Femur (tissue), 1 donor: ENCODE measurements around the gene FILIP1.
A peak's percentile ranks its signal among the peaks of the same experiment; 100 is the strongest.

Source experiments
- DNase-seq: peaks from one replicate; pipeline ENCODE4 v3.0.0-alpha.2; 2017

Gene FILIP1, protein sequence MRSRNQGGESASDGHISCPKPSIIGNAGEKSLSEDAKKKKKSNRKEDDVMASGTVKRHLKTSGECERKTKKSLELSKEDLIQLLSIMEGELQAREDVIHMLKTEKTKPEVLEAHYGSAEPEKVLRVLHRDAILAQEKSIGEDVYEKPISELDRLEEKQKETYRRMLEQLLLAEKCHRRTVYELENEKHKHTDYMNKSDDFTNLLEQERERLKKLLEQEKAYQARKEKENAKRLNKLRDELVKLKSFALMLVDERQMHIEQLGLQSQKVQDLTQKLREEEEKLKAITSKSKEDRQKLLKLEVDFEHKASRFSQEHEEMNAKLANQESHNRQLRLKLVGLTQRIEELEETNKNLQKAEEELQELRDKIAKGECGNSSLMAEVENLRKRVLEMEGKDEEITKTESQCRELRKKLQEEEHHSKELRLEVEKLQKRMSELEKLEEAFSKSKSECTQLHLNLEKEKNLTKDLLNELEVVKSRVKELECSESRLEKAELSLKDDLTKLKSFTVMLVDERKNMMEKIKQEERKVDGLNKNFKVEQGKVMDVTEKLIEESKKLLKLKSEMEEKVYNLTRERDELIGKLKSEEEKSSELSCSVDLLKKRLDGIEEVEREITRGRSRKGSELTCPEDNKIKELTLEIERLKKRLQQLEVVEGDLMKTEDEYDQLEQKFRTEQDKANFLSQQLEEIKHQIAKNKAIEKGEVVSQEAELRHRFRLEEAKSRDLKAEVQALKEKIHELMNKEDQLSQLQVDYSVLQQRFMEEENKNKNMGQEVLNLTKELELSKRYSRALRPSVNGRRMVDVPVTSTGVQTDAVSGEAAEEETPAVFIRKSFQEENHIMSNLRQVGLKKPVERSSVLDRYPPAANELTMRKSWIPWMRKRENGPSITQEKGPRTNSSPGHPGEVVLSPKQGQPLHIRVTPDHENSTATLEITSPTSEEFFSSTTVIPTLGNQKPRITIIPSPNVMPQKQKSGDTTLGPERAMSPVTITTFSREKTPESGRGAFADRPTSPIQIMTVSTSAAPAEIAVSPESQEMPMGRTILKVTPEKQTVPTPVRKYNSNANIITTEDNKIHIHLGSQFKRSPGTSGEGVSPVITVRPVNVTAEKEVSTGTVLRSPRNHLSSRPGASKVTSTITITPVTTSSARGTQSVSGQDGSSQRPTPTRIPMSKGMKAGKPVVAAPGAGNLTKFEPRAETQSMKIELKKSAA (N-terminal part only)

DNA sequence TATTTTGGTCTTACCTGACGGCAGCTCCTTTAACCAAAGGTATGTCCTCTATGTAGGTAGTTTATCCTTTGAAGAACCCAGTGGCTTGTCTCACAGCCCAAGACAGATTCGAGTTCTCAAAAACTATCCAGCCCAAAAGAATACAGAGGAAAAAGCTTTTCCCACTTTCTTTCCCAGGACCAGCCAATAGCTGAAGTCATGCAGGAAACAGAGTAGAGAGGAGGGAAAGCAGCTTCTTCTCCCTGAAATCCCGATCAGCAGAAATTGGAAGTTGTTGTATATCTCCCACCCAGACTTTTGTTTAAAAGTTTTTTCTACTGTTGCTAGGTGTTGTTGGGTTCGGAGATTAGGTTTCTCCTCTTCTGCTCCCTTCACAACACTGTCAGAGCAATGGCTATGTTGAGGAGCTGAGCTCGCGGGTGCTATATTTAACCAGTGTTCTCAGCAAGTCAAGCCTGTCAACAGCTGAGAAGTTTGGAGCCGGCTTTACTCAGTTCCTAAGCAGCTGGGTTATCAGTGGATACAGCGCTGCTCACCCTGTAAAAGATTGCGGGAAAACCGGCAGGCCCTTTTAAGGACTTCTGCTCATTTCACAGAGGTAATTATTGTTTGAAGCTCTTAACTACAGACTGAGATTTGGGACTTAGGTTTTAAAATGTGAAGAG lies at the start of gene FILIP1:
TSS of gene FILIP1 (minus strand) at position 401 of the 665 bp plus-strand sequence. CDS start 78,828 bp downstream, outside the sequence.
- DNase-seq, result peak; percentile 87

DNA sequence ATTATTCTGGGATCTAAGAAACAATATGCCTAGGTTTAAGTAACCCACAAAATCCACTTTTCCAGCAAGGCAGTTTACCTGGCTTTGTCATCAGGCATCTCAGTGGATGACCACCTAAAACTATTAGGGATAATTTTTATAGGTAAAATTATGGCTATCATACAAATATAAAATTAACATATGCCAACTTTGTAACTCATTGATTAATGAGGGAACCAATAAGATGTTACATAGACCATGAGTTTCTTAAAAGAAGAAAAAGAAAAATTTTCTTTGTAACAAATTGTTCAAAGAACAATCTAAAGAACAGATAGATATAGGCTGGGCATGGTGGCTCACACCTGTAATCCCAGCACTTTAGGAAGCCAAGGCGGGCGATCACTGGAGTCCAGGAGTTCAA lies 49.7 kb upstream of the FILIP1 start:
- no peak for DNase-seq

DNA sequence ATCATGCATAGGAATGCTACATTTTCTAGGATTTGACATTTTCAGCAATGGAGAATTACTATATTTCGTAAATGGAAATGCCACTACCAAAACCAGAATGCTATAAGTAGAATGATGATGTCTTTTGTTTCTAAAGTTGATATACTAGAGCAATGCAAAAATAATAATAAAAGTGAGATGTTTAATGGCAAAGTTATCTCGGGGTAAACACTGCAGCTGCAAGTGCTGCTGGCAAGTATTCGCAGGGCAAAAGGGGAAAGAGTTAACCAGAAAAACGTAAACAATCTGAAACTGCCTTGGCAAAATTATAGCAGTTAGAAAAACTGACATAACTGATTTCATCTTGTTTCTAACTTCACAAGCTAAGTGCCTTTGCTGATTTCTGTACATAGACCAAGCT lies 45.5 kb upstream of the FILIP1 start:
- DNase-seq, result no peak

DNA sequence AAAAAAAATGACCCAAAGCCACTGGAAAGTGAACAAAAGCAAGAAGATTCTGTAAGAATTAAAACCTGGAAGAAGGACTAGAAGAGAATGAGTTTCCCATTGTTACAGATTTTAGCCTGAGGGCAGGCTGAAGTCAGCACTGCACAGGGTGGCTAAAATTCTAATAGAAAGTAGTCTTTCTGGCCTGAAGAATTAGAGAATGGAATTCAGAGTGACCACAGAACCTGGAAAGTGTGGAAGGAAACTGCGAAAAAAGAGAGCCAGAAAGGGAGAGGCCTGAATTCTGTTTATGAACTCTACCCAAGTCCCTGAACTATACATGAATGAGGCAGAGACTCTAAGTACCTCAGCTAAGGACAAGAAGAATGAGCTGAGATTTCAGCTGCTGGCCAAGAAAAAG lies 38.9 kb upstream of the FILIP1 start:
- DNase-seq, result no peak

DNA sequence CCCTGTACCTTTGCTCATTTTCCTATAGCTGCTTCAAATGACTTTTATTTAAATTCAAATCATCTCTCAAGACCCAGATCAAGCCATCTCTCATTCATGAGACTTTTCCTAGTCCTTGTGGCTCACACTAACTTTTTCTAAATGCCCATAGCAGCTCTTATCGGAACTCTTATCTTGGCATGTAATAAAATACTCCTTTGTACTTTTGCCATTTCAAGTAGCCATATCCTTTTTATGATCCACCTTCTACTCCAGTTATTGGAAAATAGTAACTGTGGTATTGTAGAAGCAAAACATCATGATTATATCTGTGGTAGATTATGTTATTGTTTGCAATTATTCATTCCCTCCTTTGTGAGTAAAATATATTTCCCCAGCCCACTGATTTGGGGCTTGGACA lies 37.6 kb upstream of the FILIP1 start:
- no peak for DNase-seq

DNA sequence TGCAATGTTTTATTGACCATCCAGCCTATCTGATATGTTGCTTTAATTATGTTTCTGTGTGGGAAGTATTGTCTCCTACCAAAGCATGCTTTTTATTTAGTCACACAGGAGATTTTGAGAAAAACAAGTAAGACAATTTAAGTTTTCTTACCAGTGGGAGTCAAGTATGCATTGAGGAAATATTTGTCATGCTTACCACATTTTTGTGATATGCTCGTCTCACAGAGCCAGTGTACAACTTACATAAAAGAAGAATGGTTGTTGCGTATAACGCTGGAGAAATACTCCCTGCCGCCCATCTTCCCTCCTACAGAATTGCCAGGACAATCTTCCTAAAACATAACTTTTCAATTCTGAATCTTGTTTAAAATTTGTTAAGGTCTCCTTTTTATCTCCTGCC lies 37.1 kb upstream of the FILIP1 start:
- no peak for DNase-seq

DNA sequence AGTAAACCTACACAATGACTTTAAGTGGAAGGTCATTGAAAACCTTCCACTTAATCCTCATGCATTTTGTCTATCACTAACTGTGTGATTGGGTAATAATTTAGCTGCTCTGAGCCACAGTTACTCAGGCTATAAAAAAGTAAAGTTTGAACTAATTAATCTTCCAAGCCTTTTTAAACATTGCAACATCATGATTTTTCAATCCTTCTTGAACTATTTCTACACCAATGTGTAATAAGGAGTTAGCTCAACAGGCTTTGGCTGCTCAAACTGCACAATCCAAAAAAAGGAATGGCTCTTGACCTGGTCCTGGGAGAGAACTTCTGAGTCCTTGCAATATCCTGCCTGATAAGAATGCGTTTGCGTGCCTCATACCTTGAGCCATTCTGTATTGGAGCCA lies 34.8 kb upstream of the FILIP1 start:
- no peak for DNase-seq

DNA sequence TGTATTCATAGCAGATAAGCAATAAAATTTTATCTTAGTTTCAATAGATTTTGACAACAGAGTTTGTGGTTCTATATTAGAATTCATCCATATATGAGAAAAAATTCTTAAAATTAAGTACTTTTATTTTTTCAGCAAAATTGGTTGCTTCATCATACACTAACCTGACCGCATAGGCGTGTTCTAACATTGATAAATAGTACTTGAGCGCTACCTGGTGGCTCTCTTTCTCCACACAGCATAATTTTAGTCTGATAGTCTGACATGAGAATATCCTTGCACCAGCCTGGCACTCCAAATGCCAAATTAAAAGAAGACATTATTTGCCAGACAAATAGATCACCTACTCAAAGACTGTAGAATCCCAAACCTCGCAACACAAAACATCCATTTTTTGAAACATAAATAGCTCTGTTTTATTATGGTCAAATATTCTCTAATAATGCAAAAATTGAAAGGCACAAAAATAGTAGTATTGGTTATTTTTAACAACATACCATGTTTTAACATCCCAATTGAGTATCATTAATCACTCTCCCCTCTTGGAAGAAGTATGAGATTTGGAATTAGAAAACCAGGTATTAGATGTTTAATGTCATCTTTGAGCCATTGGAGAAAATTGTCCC lies 33.0 kb upstream of the FILIP1 start:
- peak; percentile 65 for DNase-seq

DNA sequence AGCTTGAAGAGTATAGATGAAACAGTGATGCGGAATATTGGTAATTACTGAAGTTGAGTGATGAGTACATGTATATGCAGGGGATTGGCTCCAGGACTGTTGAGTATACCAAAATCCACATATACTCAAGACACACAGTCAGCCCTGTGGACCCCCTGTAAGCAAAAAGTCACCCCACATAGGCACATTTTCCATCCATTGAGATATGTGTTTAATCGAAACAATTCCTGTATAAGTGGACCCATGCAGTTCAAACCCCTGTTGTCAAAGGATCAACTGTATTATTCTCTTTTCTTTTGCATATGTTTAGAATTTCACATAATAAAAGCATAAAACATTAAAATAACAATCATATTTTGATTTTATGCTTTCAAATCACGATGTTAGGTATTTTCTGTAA lies 32.1 kb upstream of the FILIP1 start:
- DNase-seq, result no peak

DNA sequence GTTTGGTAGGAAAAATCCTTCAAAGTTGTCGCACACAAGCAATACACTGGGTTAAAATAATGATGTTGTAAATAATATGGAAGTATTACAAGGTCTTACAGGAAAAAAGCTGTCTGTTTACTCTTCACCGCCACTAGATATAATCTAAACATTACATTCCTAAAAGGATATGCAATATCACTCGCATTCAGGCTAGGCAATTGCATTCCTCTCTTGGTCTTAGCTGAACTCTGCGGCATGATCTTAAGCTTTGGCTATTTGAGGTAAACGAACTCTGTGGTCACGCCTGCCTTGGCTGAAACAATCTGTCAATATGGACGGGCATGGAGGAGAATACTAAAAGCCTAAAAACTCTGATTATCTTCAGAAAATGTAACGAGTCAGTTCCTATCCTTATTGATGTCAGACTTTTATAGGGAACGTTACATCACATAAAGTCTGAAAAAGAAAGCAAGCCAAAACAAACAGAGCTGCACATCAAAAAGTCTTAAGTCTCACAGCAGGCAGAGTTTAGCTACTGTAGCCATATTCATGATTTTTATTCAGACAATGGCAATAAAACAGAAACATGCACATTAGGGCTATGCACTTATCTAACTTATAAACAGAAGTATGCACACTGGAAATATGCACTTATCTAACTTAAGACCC lies 30.8 kb upstream of the FILIP1 start:
- DNase-seq, result peak; percentile 29

DNA sequence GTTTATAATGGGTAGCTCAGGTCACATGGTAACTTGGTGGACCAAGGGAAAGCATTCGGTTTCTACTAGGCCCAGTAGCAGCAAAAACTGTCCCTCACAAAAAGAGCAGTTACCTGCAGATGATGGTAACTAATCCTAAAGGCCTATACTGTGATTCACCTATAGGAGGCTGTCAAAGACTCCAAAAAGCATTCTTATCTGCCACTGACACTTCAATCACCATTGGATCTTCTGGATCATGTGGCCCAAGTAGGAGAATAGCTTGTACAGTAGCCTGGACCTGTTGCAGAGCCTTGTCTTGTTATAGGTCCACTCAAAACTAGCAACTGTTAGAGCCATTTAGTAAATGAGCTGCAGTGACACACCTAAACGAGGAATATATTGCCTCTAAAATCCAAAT lies 23.2 kb upstream of the FILIP1 start:
- DNase-seq, result no peak

DNA sequence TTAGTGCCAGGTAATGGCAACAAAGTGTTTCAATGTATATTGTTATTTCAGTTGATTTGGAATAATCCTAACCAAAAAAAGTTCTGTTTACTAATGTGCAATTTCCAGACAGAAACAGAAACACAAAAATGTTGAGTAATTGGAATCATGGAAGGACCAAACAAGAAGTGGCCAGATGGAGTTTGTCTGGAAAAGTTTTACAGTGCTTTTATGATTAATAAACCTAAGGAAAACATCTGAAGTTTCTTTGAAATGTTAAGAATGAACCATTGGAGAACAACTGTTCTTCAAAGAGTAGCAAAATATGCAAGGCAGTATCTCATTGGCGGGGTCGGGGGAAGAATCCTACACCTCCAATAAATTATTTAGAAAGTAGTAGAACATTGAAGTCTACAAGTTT lies 19.0 kb upstream of the FILIP1 start:
- DNase-seq, result no peak

DNA sequence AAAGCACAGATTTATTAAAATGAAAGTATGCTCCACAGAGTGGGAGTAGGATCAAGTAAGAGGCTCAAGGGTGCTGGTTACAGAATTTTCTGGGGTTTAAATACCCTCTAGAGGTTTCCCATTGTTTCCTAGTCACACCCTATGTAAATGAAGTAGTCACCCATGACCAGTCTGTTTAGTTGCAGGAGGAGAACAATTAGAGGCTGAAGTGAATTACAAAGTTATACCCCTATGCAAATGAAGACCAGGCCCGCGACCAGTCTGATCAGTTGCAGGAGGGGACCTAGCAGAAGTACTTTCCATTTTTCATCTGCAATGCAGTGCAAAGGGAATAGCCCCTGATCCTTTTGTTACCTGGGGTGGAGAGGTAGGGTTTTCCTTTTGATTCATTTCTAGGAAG lies 11.8 kb upstream of the FILIP1 start:
- no peak for DNase-seq

DNA sequence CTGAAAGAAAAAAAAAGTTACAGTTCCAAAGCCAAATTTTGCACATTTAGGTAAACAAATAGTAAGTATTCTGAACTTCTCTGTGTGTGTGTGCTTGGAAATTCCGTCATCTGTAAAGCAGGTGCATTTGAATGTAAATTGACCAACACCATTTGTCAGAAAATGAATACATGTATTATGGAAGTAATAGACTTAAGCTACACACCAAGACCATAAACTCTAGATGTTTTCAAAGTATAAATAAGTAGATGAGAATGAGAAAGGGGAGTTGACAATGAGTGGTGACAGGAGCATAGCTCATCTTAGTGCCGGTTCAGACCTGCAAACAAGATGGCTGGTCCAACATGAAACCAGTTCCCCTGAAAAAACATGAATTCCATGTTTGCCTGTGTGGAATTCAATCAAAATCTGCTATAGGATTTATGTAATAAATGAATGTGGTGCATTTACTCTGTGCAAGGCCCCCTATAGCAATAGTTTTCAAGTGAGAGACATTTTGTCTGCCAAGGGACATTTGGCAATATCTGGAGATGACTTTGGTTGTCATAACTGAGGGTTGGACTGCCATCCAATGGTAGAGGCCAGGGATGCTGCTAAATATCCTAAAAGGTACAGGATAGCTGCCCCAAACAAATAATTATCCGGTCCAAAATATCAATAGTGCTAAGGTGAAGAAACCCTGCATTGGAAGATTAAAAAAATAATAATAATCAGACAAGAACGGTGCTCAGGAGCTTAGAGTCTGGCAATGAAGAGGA lies 11.0 kb upstream of the FILIP1 start:
- DNase-seq, result no peak

DNA sequence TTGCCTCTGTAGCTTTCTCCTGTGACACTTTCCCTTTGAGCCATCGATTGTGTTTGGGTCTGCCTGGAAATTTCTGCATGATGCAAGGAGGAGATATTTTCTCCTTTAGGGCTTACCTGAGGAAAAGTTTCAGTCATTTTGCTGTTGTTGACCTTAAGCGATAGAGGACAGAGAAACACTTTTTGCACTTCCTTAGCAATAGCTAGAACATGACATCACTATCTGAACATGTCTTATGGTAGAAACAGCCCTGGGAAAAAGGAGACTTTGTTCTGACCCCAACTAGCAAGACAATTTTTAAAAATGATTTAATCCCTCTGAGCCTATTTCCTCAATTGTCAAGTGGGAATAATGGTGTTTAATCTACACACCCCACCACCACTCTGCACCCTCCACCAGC lies 9.7 kb upstream of the FILIP1 start:
- no peak for DNase-seq

DNA sequence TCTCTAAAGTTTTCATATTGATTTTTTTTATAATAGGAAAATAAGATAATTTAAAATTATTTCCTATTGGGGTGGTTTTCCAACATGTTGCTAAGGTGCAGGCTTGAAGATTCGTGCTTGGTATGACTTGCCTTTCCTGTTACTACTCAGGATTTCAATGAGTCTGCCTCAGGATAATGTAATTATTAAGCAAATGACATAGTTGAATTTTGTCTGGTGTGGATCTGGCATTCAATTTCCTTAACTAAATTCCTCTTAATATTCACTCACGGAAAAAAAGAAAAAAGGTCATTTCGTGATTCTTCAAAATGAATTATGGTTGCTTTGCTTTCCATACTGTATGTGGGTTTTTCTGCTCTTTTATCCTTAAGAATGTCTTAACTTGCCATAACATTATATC lies 9.3 kb upstream of the FILIP1 start:
- no peak for DNase-seq

DNA sequence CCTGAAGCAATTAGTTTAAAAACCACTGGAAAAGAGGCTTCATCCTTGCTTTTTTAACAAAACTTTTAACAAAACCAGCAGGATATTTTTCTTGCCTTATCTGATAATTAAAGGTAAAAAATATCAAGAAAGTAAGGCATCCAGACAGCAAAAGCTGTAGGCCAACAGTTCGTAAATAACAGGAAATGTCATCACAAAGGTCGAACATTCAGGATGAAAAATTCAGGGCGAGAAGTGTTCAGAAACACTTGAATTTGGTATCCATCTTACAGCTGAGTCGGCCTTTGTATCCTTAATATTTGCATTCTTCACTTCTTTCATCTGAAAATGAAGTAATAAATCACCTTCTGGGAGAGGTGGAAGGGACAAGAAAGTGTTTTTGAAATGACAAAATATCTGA lies 8.2 kb upstream of the FILIP1 start:
- DNase-seq, result no peak

DNA sequence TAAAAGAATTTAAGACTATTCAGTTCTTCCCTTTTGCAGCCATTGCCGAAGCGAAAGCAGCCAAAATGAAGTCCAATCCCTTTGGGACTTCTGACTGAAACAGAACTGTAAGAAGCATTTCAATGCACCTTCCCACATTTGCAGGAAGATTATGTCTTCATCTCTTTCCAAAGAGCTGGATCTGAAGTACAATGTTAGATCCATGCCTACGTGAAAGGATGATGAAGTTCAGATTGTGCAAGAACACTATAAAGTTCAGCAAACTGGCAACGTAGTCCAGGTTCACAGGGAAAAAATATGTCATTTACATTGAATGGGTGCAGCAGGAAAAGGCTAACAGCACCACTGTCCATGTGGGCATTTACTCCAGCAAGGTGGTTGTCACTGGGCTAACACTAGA lies 6.0 kb upstream of the FILIP1 start:
- no peak for DNase-seq

DNA sequence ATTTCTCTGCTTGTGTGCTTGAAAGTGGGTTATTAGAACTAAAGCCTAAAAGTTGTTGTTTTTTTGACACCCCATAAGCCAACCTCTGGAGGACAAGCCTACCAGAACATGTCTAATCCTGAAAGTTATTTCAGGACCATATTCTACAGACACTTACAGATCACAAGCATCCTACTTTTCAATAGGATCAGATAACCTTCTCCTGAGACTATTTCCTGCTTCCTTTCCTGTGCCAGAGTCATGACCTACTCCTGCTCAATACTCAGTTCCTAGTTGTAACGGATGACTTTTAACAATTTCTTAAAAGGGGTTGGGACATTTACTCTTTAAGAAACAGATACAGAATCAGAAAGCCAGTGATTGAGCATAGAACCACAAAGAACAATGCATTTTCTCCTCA lies 5.3 kb upstream of the FILIP1 start:
- no peak for DNase-seq

DNA sequence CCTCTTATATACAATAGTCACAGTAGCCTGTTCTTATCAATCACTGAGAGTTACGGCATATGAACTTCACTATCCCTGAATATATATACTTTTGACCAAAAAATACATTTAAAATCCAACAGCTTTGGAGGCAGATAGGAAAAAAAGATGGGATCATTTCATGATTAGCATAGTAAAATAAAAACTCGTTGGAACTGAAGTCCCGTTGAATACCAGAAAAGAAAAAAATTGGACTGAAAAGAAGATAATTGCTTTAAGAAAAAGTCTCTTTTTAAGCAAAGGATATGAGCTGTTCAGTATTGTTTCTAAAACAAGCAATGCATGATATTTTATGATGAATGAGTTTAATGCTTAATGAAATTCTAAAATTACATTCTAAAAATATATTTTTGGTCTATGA lies 4.4 kb upstream of the FILIP1 start:
- no peak for DNase-seq

DNA sequence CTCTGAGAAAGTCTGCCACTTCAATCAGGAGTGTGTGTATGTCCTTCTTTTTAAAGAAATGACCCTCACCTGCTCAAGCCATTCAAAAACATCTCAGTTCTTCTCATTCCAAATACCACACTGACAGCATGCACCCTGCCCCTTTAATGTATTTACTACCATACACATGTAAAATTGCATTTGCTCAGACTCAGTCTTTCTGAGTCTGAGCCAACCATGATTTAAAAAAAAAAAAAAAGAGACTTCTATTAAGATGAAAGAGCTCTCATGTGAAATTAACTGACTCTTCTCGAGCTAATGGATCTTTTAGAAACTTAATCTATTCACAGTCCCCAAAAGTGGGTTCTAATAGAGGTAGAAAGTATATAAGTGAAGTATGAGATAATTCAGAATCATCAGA lies 1.4 kb upstream of the FILIP1 start:
- DNase-seq, result no peak
